Activated naive CD8-positive, alpha-beta T cell treated with anti-CD3 and anti-CD28 coated beads, Interleukin-2, amount 50 U/mL, for 24 hours (primary cell): ENCODE measurements around the gene PRR23C.

ENCODE experiments used
- ATAC-seq: fragments of 150-1000 bp; cut with Tn5 transposase; one replicate; pipeline ENCODE4 v1.10.0; 2021
- DNase-seq: peaks from one replicate; pipeline ENCODE4 v3.0.0; 2021
- H3K27ac Mint-ChIP-seq: one replicate; pipeline ENCODE4 v1.8.0; 2021; ENCODE audit warnings: mild to moderate bottlenecking, mixed read lengths
- H3K27me3 Mint-ChIP-seq: one replicate; pipeline ENCODE4 v1.8.0; 2021; ENCODE audit warnings: mixed read lengths
- H3K36me3 Mint-ChIP-seq: one replicate; pipeline ENCODE4 v1.8.0; 2021; ENCODE audit warnings: low read depth, mixed read lengths
- H3K4me1 Mint-ChIP-seq: one replicate; pipeline ENCODE4 v1.8.0; 2021; ENCODE audit warnings: mixed read lengths
- H3K4me3 Mint-ChIP-seq: one replicate; pipeline ENCODE4 v1.8.0; 2021; ENCODE audit warnings: mild to moderate bottlenecking, moderate library complexity, mixed read lengths
- H3K9me3 Mint-ChIP-seq: one replicate; pipeline ENCODE4 v1.8.0; 2021; ENCODE audit warnings: mixed read lengths

PRR23C gene

GRCh38 chr3:139020868-139021234 lies 23.8 kb downstream of the PRR23C start, which contains the start of gene PRR23B:
Gene PRR23B (minus strand): TSS chr3:139020926. CDS start chr3:139020661, 265 bp downstream.
- H3K27me3 Mint-ChIP-seq: peaks cover 8% of the 10 kb centered on the region
- H3K27ac Mint-ChIP-seq: no peak within 1 kb of the TSS
- ATAC-seq: no peak

GRCh38 chr3:139020036-139020867 lies 24.4 kb downstream of the PRR23C start:
- Mint-ChIP-seq H3K27ac (no peak overlapping the region), H3K9me3 (peaks cover 5% of the 10 kb centered on the region), H3K4me3 (no peak overlapping the region), H3K27me3 (peaks cover 8% of the 10 kb centered on the region), H3K36me3 (no peaks in the 10 kb centered on the region), H3K4me1 (no peaks in the 10 kb centered on the region)
- ATAC-seq: no peak
- DNase-seq: no peak

More at GRCh38 chr3:139020868-139021234, 23.8 kb downstream of the PRR23C start, which contains the start of gene PRR23B:
- Mint-ChIP-seq H3K36me3 (no peaks in the 10 kb centered on the region), H3K4me1 (no peaks in the 10 kb centered on the region), H3K9me3 (peaks cover 5% of the 10 kb centered on the region), H3K4me3 (no peak within 1 kb of the TSS)
- no peak for DNase-seq

GRCh38 chr3:139016430-139017048 lies 28.2 kb downstream of the PRR23C start:
- ATAC-seq: no peak
- Mint-ChIP-seq H3K4me3 (no peak overlapping the region), H3K4me1 (no peaks in the 10 kb centered on the region), H3K27me3 (peaks cover 10% of the 10 kb centered on the region), H3K9me3 (peaks cover 17% of the 10 kb centered on the region), H3K36me3 (no peaks in the 10 kb centered on the region), H3K27ac (no peak overlapping the region)
- DNase-seq: no peak

- H3K27ac Mint-ChIP-seq: no peak within 1 kb of the TSS
- ATAC-seq: no peak
- H3K27me3 Mint-ChIP-seq: peaks cover 5% of the 10 kb centered on the region
- H3K9me3 Mint-ChIP-seq: peaks cover 8% of the 10 kb centered on the region
- H3K4me1 Mint-ChIP-seq: no peaks in the 10 kb centered on the region
- no peak for DNase-seq
- H3K36me3 Mint-ChIP-seq: no peaks in the 10 kb centered on the region
- no peak within 1 kb of the TSS for H3K4me3 Mint-ChIP-seq
Measured at GRCh38 chr3:139006051-139006716, 38.5 kb downstream of the PRR23C start, which contains the start of gene PRR23A. Gene PRR23A (minus strand): TSS chr3:139006268. CDS start chr3:139006268, 0 bp downstream.

- no peak for DNase-seq
- peaks cover 12% of the 10 kb centered on the region for H3K9me3 Mint-ChIP-seq
- no peak for ATAC-seq
Measured at GRCh38 chr3:139005356-139005993, 39.2 kb downstream of the PRR23C start.

GRCh38 chr3:138995706-138996105 lies 49.0 kb downstream of the PRR23C start:
- no peak for ATAC-seq
- Mint-ChIP-seq H3K4me3 (no peak overlapping the region), H3K9me3 (peaks cover under 1% of the 10 kb centered on the region), H3K36me3 (no peaks in the 10 kb centered on the region), H3K27me3 (peaks cover 14% of the 10 kb centered on the region), H3K4me1 (no peaks in the 10 kb centered on the region), H3K27ac (no peak overlapping the region)
- DNase-seq: no peak

More at GRCh38 chr3:139005356-139005993, 39.2 kb downstream of the PRR23C start:
- no peaks in the 10 kb centered on the region for H3K36me3 Mint-ChIP-seq
- no peak overlapping the region for H3K4me3 Mint-ChIP-seq
- no peaks in the 10 kb centered on the region for H3K4me1 Mint-ChIP-seq
- no peak overlapping the region for H3K27ac Mint-ChIP-seq
- H3K27me3 Mint-ChIP-seq: peaks cover 7% of the 10 kb centered on the region
